Spleen (tissue), 11 donors: Measurements from ENCODE around the gene SH3RF3. TPM values are rescaled to one million over a fixed set of nuclear protein-coding genes. Genes with fewer than 3 reads are reported as not detected.

ENCODE experiments used
- DNase-seq: peaks from one replicate; pipeline ENCODE4 v3.0.0-alpha.2; 2020
- H3K27ac ChIP-seq, 8 donors: fragments of 200-600 bp; sonication (generic) in 7 of 8; 1 replicate in 4 of 8; 2 replicates in 4 of 8; pipeline versions ENCODE4 v1.5.0 to v1.8.0; 2016 to 2021; ENCODE audit warnings: inconsistent platforms in 4 of 8, mild to moderate bottlenecking in 4 of 8, moderate library complexity in 1 of 8
- H3K27me3 ChIP-seq, 7 donors: fragments of 200-600 bp; sonication (generic) in 6 of 7; replicated peaks in 1 of 7; 1 replicate in 4 of 7; 2 replicates in 3 of 7; pipeline versions ENCODE4 v1.5.0 to v1.8.0; 2016 to 2021; ENCODE audit warnings: inconsistent platforms in 3 of 7, mild to moderate bottlenecking in 1 of 7
- H3K36me3 ChIP-seq, 6 donors: fragments of 200-600 bp; sonication (generic) in 5 of 6; 1 replicate in 4 of 6; 2 replicates in 2 of 6; pipeline versions ENCODE4 v1.5.0 to v1.8.0; 2016 to 2021; ENCODE audit warnings: inconsistent platforms in 2 of 6
- H3K4me1 ChIP-seq, 6 donors: fragments of 200-600 bp; sonication (generic) in 5 of 6; 1 replicate in 3 of 6; 2 replicates in 3 of 6; pipeline versions ENCODE4 v1.5.0 to v1.8.0; 2016 to 2021; ENCODE audit warnings: inconsistent platforms in 3 of 6
- H3K4me3 ChIP-seq, 8 donors: fragments of 200-600 bp; sonication (generic) in 7 of 8; 1 replicate in 4 of 8; 2 replicates in 4 of 8; pipeline versions ENCODE4 v1.5.0 to v1.8.0; 2016 to 2021; ENCODE audit warnings: inconsistent platforms in 4 of 8, mild to moderate bottlenecking in 4 of 8, moderate library complexity in 2 of 8
- H3K9me3 ChIP-seq, 8 donors: fragments of 200-600 bp; sonication (generic) in 7 of 8; 1 replicate in 4 of 8; 2 replicates in 4 of 8; pipeline versions ENCODE4 v1.5.0 to v1.8.0; 2016 to 2021; ENCODE audit warnings: inconsistent platforms in 4 of 8
- POLR2A ChIP-seq, 3 donors: fragments of 450-650 bp; IDR thresholded peaks; one replicate each; pipeline ENCODE4 v1.5.1; 2017; ENCODE audit warnings: antibody characterized with exemption in 3 of 3, mild to moderate bottlenecking in 1 of 3
- POLR2AphosphoS5 ChIP-seq, 3 donors: sonication (generic); formaldehyde crosslinking; IDR thresholded peaks; one replicate each; pipeline ENCODE4 v1.5.1; 2017; ENCODE audit warnings: antibody characterized with exemption in 3 of 3
- WGBS, 5 donors: extraction: QIAGEN DNeasy Blood & Tissue Kit in 3 of 5; methylation state at CpG; one replicate each; pipeline versions ENCODE4 v1.1.5 to v1.1.7; 2013 to 2018; 5-methylcytosine and 5-hydroxymethylcytosine counted together
- intact Hi-C: fragments of 100-400 bp; cut with DNase I; formaldehyde crosslinking; loops from one replicate; pipeline ENCODE4 v1.15.0; 2023; ENCODE audit warnings: low total_unique reads
- polyA plus RNA-seq, 3 donors: library from polyadenylated mRNA; stranded (reverse); fragments of 200-250 nt; gene quantifications; one replicate each; pipeline ENCODE4 v1.2.1, GENCODE V29; 2013
- total RNA-seq, 7 donors: library from RNA; depleted of rRNA in 3 of 7; stranded (reverse); fragments of >200 nt in 3 of 7; fragmentation: NEBNext Ultra II Directional in 4 of 7; extraction: Animal tissue kit (Norgen Biotek cat#: 25700) in 4 of 7; gene quantifications; one replicate each; pipeline versions ENCODE4 v1.1.0 to v1.2.1, GENCODE V29; 2016 to 2021
- TF ChIP-seq, protein P1 (sequence below), 11 experiments: fragments of 200-600 bp in 7 of 11; fragments of 450-650 bp in 4 of 11; sonication (generic) in 4 of 11; IDR thresholded peaks in 8 of 11; conservative IDR thresholded peaks in 3 of 11; 1 replicate in 7 of 11; 2 replicates in 4 of 11; pipeline versions ENCODE4 v1.4.0 to v1.8.0; 2016 to 2021; ENCODE audit warnings: antibody characterized with exemption in 11 of 11, inconsistent platforms in 4 of 11, mild to moderate bottlenecking in 1 of 11
- donor health status: healthy with polysubstance abuse.
- donor health status: DM: no; HTN: no; CAD: no; lungs with moderate emphysema.
- donor health status: DM: no; HTN: no; CAD: no.
- donor health status: Bipolar disorder and iron deficiency.
- donor health status: healthy.
- donor health status: DM: no; HTN: no; CAD: no.
- donor health status: DM: yes; HTN: yes; CAD: no.

Gene SH3RF3
- total and polyA plus RNA-seq, 10 donors: 1.3 to 7.6 (median 4.7) TPM

DNA sequence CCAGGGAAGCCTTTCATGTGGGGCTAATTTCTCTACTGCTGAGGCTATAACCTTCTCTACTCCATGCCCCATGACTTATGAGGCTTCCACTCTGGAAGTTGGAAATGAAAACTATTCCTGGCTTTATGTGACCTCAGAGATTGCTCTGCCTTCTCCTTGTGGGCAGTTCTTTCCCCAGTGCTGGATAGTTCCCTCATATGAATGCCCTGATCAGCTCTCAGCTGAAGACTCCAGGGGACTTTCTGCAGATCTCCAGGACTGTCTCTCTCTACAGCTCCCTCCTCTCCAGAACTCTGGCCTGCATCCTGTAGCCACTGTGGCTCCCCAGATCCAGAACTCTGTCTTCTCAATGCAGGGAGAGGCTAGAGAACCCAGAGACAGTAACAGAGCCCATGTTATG is 249.7 kb downstream of the SH3RF3 start:
- Histone ChIP-seq H3K36me3 (no peaks in the 10 kb centered on the region), H3K27ac (no peak overlapping the region), H3K27me3 (no peaks in the 10 kb centered on the region), H3K4me3 (no peak overlapping the region), H3K9me3 (no peaks in the 10 kb centered on the region), H3K4me1 (peaks cover 5 to 17% (median 11%) of the 10 kb centered on the region in 6 donors)
- DNase-seq: peak; percentile 19
- intact Hi-C loops: no loop called here
- no peak for TF ChIP-seq POLR2AphosphoS5 (IDR thresholded peaks at IDR 0.05)
- no peak for TF ChIP-seq POLR2A (IDR thresholded peaks at IDR 0.05)
- TF ChIP-seq, protein P1, sequence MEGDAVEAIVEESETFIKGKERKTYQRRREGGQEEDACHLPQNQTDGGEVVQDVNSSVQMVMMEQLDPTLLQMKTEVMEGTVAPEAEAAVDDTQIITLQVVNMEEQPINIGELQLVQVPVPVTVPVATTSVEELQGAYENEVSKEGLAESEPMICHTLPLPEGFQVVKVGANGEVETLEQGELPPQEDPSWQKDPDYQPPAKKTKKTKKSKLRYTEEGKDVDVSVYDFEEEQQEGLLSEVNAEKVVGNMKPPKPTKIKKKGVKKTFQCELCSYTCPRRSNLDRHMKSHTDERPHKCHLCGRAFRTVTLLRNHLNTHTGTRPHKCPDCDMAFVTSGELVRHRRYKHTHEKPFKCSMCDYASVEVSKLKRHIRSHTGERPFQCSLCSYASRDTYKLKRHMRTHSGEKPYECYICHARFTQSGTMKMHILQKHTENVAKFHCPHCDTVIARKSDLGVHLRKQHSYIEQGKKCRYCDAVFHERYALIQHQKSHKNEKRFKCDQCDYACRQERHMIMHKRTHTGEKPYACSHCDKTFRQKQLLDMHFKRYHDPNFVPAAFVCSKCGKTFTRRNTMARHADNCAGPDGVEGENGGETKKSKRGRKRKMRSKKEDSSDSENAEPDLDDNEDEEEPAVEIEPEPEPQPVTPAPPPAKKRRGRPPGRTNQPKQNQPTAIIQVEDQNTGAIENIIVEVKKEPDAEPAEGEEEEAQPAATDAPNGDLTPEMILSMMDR (IDR thresholded peaks at IDR 0.05 in 8 of 11, conservative IDR thresholded peaks at IDR 0.05 in 3 of 11): no peak

GRCh38 chr2:109379507-109379906 is 250.5 kb downstream of the SH3RF3 start:
- Histone ChIP-seq H3K9me3 (no peaks in the 10 kb centered on the region), H3K36me3 (no peaks in the 10 kb centered on the region), H3K4me1 (peaks cover 5 to 25% (median 16%) of the 10 kb centered on the region in 6 donors), H3K27me3 (no peaks in the 10 kb centered on the region), H3K4me3 (no peak overlapping the region), H3K27ac (no peak overlapping the region)
- intact Hi-C loops: no loop called here
- DNase-seq: peak; percentile 48
- TF ChIP-seq POLR2AphosphoS5 (IDR thresholded peaks at IDR 0.05) (no peak), POLR2A (IDR thresholded peaks at IDR 0.05) (no peak)
- TF ChIP-seq, protein P1 (IDR thresholded peaks at IDR 0.05 in 8 of 11, conservative IDR thresholded peaks at IDR 0.05 in 3 of 11): no peak
- 87 to 94% (median 88%) methylated on average over 7 of the region's 7 CpGs for WGBS, 5 donors

- H3K27me3 ChIP-seq: no peaks in the 10 kb centered on the region
- DNase-seq: peak; percentile 62
- TF ChIP-seq POLR2A (IDR thresholded peaks at IDR 0.05) (no peak), POLR2AphosphoS5 (IDR thresholded peaks at IDR 0.05) (no peak)
- TF ChIP-seq, protein P1 (IDR thresholded peaks at IDR 0.05 in 8 of 11, conservative IDR thresholded peaks at IDR 0.05 in 3 of 11): no peak
- no peak overlapping the region for H3K4me3 ChIP-seq
- no peak overlapping the region for H3K27ac ChIP-seq
- H3K36me3 ChIP-seq: no peaks in the 10 kb centered on the region
- H3K9me3 ChIP-seq: no peaks in the 10 kb centered on the region
- H3K4me1 ChIP-seq: peaks cover 8 to 37% (median 26%) of the 10 kb centered on the region in 6 donors
- intact Hi-C loops: no loop called here
- WGBS, 5 donors: 72 to 95% (median 80%) methylated on average over 10 to 12 of the region's 12 CpGs
Measured at GRCh38 chr2:109380502-109381326, 251.7 kb downstream of the SH3RF3 start.

GRCh38 chr2:109381327-109381820 is 252.4 kb downstream of the SH3RF3 start:
- no peak for TF ChIP-seq POLR2A (IDR thresholded peaks at IDR 0.05)
- no peak for TF ChIP-seq POLR2AphosphoS5 (IDR thresholded peaks at IDR 0.05)
- TF ChIP-seq, protein P1 (IDR thresholded peaks at IDR 0.05 in 8 of 11, conservative IDR thresholded peaks at IDR 0.05 in 3 of 11): no peak
- 91 to 98% (median 93%) methylated on average over 13 of the region's 13 CpGs for WGBS, 5 donors
- Histone ChIP-seq H3K27me3 (no peaks in the 10 kb centered on the region), H3K9me3 (no peaks in the 10 kb centered on the region), H3K36me3 (no peaks in the 10 kb centered on the region), H3K4me1 (peaks cover 8 to 44% (median 29%) of the 10 kb centered on the region in 6 donors), H3K27ac (no peak overlapping the region), H3K4me3 (no peak overlapping the region)
- intact Hi-C loops: no loop called here
- DNase-seq: peak; percentile 27
